K562 (cell line): Measurements from ENCODE around the gene SPRY2. TPM values are rescaled to one million over a fixed set of nuclear protein-coding genes. Genes with fewer than 3 reads are reported as not detected.

Source experiments
- ATAC-seq: fragments of 200-7000 bp; cut with Tn5 transposase; 3 replicates; pipeline ENCODE4 v1.9.1; 2020; ENCODE audit warnings: moderate library complexity
- BruUV-seq: library from RNA; stranded (reverse); fragments of 400-500 nt; replicated peaks from 2 replicates; lab custom pipeline; 2021; lab: Mats Ljungman, UMichigan
- CTCF ChIA-PET: fragments of 300-600 bp; formaldehyde crosslinking; extraction: SDS; loops from one replicate; lab custom pipeline; 2021; ENCODE audit warnings: low intra/inter-chr PET ratio; lab: Yijun Ruan, JAX
- POLR2A ChIA-PET: fragments of 300-600, 350-650 bp; sonication (Branson Sonifier 250); formaldehyde crosslinking; extraction: SDS; loops from one replicate; lab custom pipeline; 2021; ENCODE audit warnings: antibody characterized with exemption, inconsistent platforms; lab: Yijun Ruan, JAX
- DNase-seq, 4 experiments: peaks; one replicate each; pipeline versions ENCODE4 v3.0.0 to v3.0.0-alpha.2; 2011 to 2018; ENCODE audit warnings: low spot score in 3 of 4, mixed read lengths in 3 of 4; ENCODE audit errors: extremely low read depth in 1 of 4
- FAIRE-seq: peaks from 2 replicates; lab custom pipeline; 2011; peaks lifted over from hg19 to GRCh38; lab: Jason Lieb, UNC
- H2AFZ ChIP-seq: 2 replicates; pipeline ENCODE4 v1.6.0; 2011; ENCODE audit warnings: low read depth, low read length, control low read depth, inconsistent platforms
- H3K27ac ChIP-seq: fragments of 200-600 bp; 3 replicates; pipeline ENCODE4 v1.8.0; 2011; ENCODE audit warnings: low read depth, mild to moderate bottlenecking, control low read depth, inconsistent platforms, low read length, moderate library complexity, mixed read lengths; ENCODE audit errors: extremely low read depth
- H3K27me3 ChIP-seq, 2 experiments: fragments of 300-600 bp in 1 of 2; 2 replicates in 1 of 2; 3 replicates in 1 of 2; pipeline versions ENCODE4 v1.6.0 to v1.8.0; 2011; ENCODE audit warnings: inconsistent platforms in 2 of 2, low read length in 2 of 2, mild to moderate bottlenecking in 1 of 2, mixed read lengths in 1 of 2, moderate library complexity in 1 of 2; ENCODE audit not compliant: control insufficient read depth in 2 of 2, insufficient read depth in 2 of 2
- H3K36me3 ChIP-seq: fragments of 300-600 bp; 3 replicates; pipeline ENCODE4 v1.8.0; 2011; ENCODE audit warnings: mild to moderate bottlenecking, low read length, inconsistent platforms; ENCODE audit not compliant: control insufficient read depth, insufficient read depth
- H3K4me1 ChIP-seq, 2 experiments: fragments of 200-600 bp in 1 of 2; replicated peaks in 1 of 2; 2 replicates in 1 of 2; 3 replicates in 1 of 2; pipeline versions ENCODE4 v1.5.1 to v1.8.0; 2011; ENCODE audit warnings: inconsistent platforms in 2 of 2, low read length in 2 of 2, mild to moderate bottlenecking in 1 of 2, mixed read lengths in 1 of 2, moderate library complexity in 1 of 2; ENCODE audit not compliant: control insufficient read depth in 2 of 2, insufficient read depth in 2 of 2
- H3K4me2 ChIP-seq: 2 replicates; pipeline ENCODE4 v1.6.1; 2011; ENCODE audit warnings: low read length, control low read depth, inconsistent platforms, mixed read lengths; ENCODE audit not compliant: insufficient read depth
- H3K4me3 ChIP-seq: fragments of 200-600 bp; sonication (generic), shearing (Covaris generic); 2 replicates; pipeline ENCODE4 v1.5.1; 2016; ENCODE audit warnings: control low read depth, inconsistent platforms
- H3K79me2 ChIP-seq: fragments of 200-600 bp; 3 replicates; pipeline ENCODE4 v1.8.0; 2011; ENCODE audit warnings: low read length, inconsistent platforms; ENCODE audit not compliant: control insufficient read depth, insufficient read depth
- H3K9ac ChIP-seq, 2 experiments: 2 replicates each; pipeline versions ENCODE4 v1.6.0 to v1.6.1; 2011; ENCODE audit warnings: low read depth in 2 of 2, low read length in 2 of 2, control low read depth in 1 of 2, inconsistent platforms in 1 of 2, mild to moderate bottlenecking in 1 of 2, mixed read lengths in 1 of 2; ENCODE audit not compliant: insufficient read depth in 1 of 2
- H3K9me1 ChIP-seq: one replicate; pipeline ENCODE4 v1.6.0; 2011; ENCODE audit warnings: inconsistent platforms, mild to moderate bottlenecking, low read length, moderate library complexity; ENCODE audit not compliant: control insufficient read depth, insufficient read depth
- H3K9me3 ChIP-seq: replicated peaks from 2 replicates; pipeline ENCODE4 v1.5.1; 2011; ENCODE audit warnings: low read depth, low read length, inconsistent platforms; ENCODE audit not compliant: control insufficient read depth, insufficient read depth
- H4K20me1 ChIP-seq: replicated peaks from 2 replicates; pipeline ENCODE4 v1.6.1; 2011; ENCODE audit warnings: low read length, inconsistent platforms, mixed read lengths; ENCODE audit not compliant: control insufficient read depth, insufficient read depth
- CAMTA2 ChIP-seq: fragments of 250-450 bp; sonication (Bioruptor Pico); conservative IDR thresholded peaks from 2 replicates; pipeline ENCODE4 v1.5.1; 2022
- CBFA2T2 ChIP-seq: fragments of 450-650 bp; conservative IDR thresholded peaks from 2 replicates; pipeline ENCODE4 v1.6.1; 2017; ENCODE audit warnings: mild to moderate bottlenecking
- CBX2 ChIP-seq: fragments of 200-600 bp; sonication (generic); IDR thresholded peaks from one replicate; pipeline ENCODE4 v1.6.1; 2012; ENCODE audit warnings: mild to moderate bottlenecking, low read length, inconsistent platforms; ENCODE audit not compliant: insufficient read depth, poor library complexity, severe bottlenecking
- COPS2 ChIP-seq: fragments of 450-650 bp; conservative IDR thresholded peaks from 2 replicates; pipeline ENCODE4 v1.6.1; 2016; ENCODE audit warnings: mild to moderate bottlenecking, moderate library complexity
- ETV5 ChIP-seq: sonication (generic); formaldehyde crosslinking; IDR thresholded peaks from 2 replicates; pipeline ENCODE4 v1.4.0; 2020; ENCODE audit warnings: low read depth, mild to moderate bottlenecking, missing genetic modification reagents
- HMGN3 ChIP-seq: IDR thresholded peaks from 2 replicates; pipeline ENCODE4 v1.6.1; 2011; ENCODE audit warnings: borderline replicate concordance, low read depth, mild to moderate bottlenecking, mixed read lengths, low read length; ENCODE audit not compliant: insufficient read length; ENCODE audit errors: extremely low read depth
- IRF1 ChIP-seq: sonication (generic); formaldehyde crosslinking; IDR thresholded peaks from 2 replicates; pipeline ENCODE4 v1.8.0; 2022; ENCODE audit warnings: missing genetic modification reagents, mild to moderate bottlenecking, borderline replicate concordance
- NR1H2 ChIP-seq: sonication (generic); formaldehyde crosslinking; IDR thresholded peaks from 2 replicates; pipeline ENCODE4 v1.4.0; 2020; ENCODE audit warnings: mild to moderate bottlenecking, missing genetic modification reagents
- PCBP2 ChIP-seq: fragments of 200-400 bp; formaldehyde crosslinking; IDR thresholded peaks from 2 replicates; pipeline ENCODE4 v1.6.1; 2018; ENCODE audit warnings: low read length, low read depth, mild to moderate bottlenecking, moderate library complexity; ENCODE audit not compliant: poor library complexity, severe bottlenecking
- POLR2A ChIP-seq: fragments of 450-650 bp; conservative IDR thresholded peaks from 2 replicates; pipeline ENCODE4 v1.6.1; 2016
- SETDB1 ChIP-seq: IDR thresholded peaks from one replicate; pipeline ENCODE4 v1.6.1; 2012; ENCODE audit warnings: low read length, control low read depth, inconsistent platforms
- SIRT6 ChIP-seq: IDR thresholded peaks from one replicate; pipeline ENCODE4 v1.6.1; 2012; ENCODE audit warnings: low read depth, mild to moderate bottlenecking, control low read depth, inconsistent platforms, low read length, moderate library complexity
- THRAP3 ChIP-seq: fragments of 450-650 bp; IDR thresholded peaks from 2 replicates; pipeline ENCODE4 v1.6.1; 2016; ENCODE audit warnings: mild to moderate bottlenecking, inconsistent platforms, borderline replicate concordance
- TRIM25 ChIP-seq: fragments of 450-650 bp; IDR thresholded peaks from 2 replicates; pipeline ENCODE4 v1.7.0; 2016; ENCODE audit warnings: borderline replicate concordance
- ZNF699 ChIP-seq: fragments of 250-450 bp; sonication (Bioruptor Pico); IDR thresholded peaks from 2 replicates; pipeline ENCODE4 v1.8.0; 2021; ENCODE audit warnings: mild to moderate bottlenecking, moderate library complexity; ENCODE audit not compliant: insufficient replicate concordance
- in situ Hi-C: fragments of 300-500 bp; cut with MboI; formaldehyde crosslinking; loops from 4 replicates; pipeline ENCODE4 v1.15.0; 2018; ENCODE audit warnings: inconsistent platforms, mixed read lengths
- intact Hi-C: fragments of 100-400 bp; cut with micrococcal nuclease; formaldehyde crosslinking; loops from 2 replicates; pipeline ENCODE4 v1.14.2; 2022
- polyA plus RNA-seq, 8 experiments: library from polyadenylated mRNA; depleted of rRNA in 4 of 8; stranded (reverse) in 5 of 8; unstranded in 3 of 8; fragments of >200 nt; fragmentation: Nextera tagmentation in 2 of 8; fragmentation: Illumina TruSeq in 1 of 8; extraction: Ambion mirVana in 2 of 8; extraction: Trizol in 1 of 8; gene quantifications; 2 replicates each; pipeline versions ENCODE4 v1.2.1 to v1.2.3, GENCODE V29; 2011 to 2014; ENCODE audit warnings: inconsistent platforms in 1 of 8, missing spikeins in 1 of 8
- total RNA-seq, 7 experiments: library from RNA; depleted of rRNA in 6 of 7; stranded (reverse); fragments of >200 nt in 6 of 7; fragmentation: Illumina TruSeq in 2 of 7; extraction: Trizol in 2 of 7; gene quantifications; 2 replicates each; pipeline versions ENCODE4 v1.2.1 to v1.2.3, GENCODE V29; 2011 to 2021; ENCODE audit warnings: low replicate concordance in 1 of 7
- TF ChIP-seq, protein P1 (sequence below), 2 experiments: fragments of 150-350 bp in 1 of 2; IDR thresholded peaks; 2 replicates each; pipeline ENCODE4 v1.6.1; 2012 to 2016; ENCODE audit warnings: low read depth in 2 of 2, low read length in 2 of 2, mild to moderate bottlenecking in 1 of 2, moderate library complexity in 1 of 2
- TF ChIP-seq, protein P2 (sequence below): fragments of 450-650 bp; IDR thresholded peaks from 2 replicates; pipeline ENCODE4 v1.6.1; 2016

The SPRY2 gene
- total and polyA plus RNA-seq, 9 of the 15 experiments (the other 6 are each of a cell fraction or from before 2014, with no cell fraction given), result 1.8 to 7.8 (median 3.4) TPM

- H3K4me1 ChIP-seq, result no peaks in the 10 kb centered on the region
- H2AFZ ChIP-seq, result no peak overlapping the region
- no peaks in the 10 kb centered on the region for H3K79me2 ChIP-seq
- CTCF ChIA-PET, result no interaction called here
- in situ Hi-C loops, result no loop called here
- H3K27me3 ChIP-seq, result 0 out of 5 replicates have a peak, but pooled peaks cover 0 to 2% of the 10 kb centered on the region in 2 experiments
- no peak overlapping the region for H3K27ac ChIP-seq
- ATAC-seq (no peak), FAIRE-seq (no peak), DNase-seq (no peak)
- H3K4me2 ChIP-seq, result no peak overlapping the region
- no peak overlapping the region for H3K9ac ChIP-seq
- H3K4me3 ChIP-seq, result no peak overlapping the region
- no TSS peak for BruUV-seq
- H3K36me3 ChIP-seq, result no peaks in the 10 kb centered on the region
- POLR2A ChIA-PET, result no interaction called here
- no peaks in the 10 kb centered on the region for H3K9me1 ChIP-seq
- intact Hi-C loops, result no loop called here
- no peaks in the 10 kb centered on the region for H4K20me1 ChIP-seq
- H3K9me3 ChIP-seq, result no peaks in the 10 kb centered on the region
- TF ChIP-seq HMGN3 (no peak), POLR2A (no peak), CBFA2T2 (no peak), CAMTA2 (CRISPR knock-in tag) (no peak), SETDB1 (no peak), COPS2 (no peak), IRF1 (no peak), SIRT6 (no peak), ETV5 (no peak), PCBP2 (no peak), ZNF699 (CRISPR knock-in tag) (no peak), CBX2 (no peak), TRIM25 (no peak), THRAP3 (no peak), NR1H2 (CRISPR knock-in tag) (no peak)
- TF ChIP-seq, protein P1, sequence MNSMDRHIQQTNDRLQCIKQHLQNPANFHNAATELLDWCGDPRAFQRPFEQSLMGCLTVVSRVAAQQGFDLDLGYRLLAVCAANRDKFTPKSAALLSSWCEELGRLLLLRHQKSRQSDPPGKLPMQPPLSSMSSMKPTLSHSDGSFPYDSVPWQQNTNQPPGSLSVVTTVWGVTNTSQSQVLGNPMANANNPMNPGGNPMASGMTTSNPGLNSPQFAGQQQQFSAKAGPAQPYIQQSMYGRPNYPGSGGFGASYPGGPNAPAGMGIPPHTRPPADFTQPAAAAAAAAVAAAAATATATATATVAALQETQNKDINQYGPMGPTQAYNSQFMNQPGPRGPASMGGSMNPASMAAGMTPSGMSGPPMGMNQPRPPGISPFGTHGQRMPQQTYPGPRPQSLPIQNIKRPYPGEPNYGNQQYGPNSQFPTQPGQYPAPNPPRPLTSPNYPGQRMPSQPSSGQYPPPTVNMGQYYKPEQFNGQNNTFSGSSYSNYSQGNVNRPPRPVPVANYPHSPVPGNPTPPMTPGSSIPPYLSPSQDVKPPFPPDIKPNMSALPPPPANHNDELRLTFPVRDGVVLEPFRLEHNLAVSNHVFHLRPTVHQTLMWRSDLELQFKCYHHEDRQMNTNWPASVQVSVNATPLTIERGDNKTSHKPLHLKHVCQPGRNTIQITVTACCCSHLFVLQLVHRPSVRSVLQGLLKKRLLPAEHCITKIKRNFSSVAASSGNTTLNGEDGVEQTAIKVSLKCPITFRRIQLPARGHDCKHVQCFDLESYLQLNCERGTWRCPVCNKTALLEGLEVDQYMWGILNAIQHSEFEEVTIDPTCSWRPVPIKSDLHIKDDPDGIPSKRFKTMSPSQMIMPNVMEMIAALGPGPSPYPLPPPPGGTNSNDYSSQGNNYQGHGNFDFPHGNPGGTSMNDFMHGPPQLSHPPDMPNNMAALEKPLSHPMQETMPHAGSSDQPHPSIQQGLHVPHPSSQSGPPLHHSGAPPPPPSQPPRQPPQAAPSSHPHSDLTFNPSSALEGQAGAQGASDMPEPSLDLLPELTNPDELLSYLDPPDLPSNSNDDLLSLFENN (IDR thresholded peaks at IDR 0.05; ENCODE audit: low read depth in 2 of 2, low read length in 2 of 2), result no peak
- TF ChIP-seq, protein P2, sequence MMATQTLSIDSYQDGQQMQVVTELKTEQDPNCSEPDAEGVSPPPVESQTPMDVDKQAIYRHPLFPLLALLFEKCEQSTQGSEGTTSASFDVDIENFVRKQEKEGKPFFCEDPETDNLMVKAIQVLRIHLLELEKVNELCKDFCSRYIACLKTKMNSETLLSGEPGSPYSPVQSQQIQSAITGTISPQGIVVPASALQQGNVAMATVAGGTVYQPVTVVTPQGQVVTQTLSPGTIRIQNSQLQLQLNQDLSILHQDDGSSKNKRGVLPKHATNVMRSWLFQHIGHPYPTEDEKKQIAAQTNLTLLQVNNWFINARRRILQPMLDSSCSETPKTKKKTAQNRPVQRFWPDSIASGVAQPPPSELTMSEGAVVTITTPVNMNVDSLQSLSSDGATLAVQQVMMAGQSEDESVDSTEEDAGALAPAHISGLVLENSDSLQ, result no peak
These were observed 41.9 kb downstream of the SPRY2 start for GRCh38 chr13:80299046-80299445.
